HG02763 (cell line): ENCODE measurements around the gene DAG1.

Source experiments
- ATAC-seq: cut with Tn5 transposase; IDR thresholded peaks from one replicate; pipeline ENCODE4 v1.9.1; 2021; ENCODE audit warnings: mild to moderate bottlenecking, moderate library complexity; ENCODE audit not compliant: unreplicated experiment

Gene DAG1

DNA sequence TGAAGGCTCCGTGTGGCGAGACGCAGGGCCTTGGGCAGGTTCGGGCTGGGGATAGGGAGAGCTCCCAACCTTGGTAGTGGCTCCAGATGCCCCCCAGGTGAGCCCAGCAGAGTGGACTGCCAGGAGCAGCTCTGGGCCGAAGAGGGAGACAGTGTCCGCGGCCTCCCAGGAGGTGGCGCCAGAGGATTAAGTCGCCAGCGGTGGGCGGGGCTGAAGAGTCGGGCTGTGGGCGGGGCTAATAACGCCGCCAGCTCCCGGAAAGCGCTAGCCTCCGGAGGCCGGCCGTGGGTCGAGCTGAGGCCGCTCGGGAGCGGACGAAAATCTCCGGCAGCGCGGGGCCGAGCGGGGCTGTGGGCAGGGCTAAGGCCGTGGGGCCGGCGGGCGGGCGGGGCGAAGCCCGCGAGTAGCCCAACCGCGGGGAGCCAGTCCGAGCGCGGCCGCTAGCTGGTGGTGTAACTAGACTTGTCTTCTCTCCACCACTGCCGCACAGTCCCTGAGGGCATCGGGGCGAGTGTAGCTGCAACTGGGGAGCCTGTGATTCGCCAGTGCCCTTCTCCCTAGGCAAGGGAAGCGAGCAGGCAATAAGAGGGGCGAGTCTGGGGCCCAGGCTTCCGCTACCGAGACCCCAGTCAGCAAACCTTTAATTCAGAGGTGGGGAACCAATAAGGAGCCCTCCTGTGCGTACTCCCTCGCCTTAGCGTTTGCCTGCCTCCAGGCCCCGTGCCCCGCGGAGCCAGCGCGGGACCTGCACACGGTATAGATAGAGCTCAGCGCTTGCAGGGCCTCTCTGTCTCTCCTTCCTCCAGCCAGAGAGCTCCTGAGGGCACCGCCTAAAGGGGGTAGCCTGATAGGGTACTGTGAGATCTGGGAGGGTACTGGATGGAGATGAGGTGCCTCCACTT is 69.8 kb downstream of the DAG1 start:
- peak; percentile 93 for ATAC-seq

DNA sequence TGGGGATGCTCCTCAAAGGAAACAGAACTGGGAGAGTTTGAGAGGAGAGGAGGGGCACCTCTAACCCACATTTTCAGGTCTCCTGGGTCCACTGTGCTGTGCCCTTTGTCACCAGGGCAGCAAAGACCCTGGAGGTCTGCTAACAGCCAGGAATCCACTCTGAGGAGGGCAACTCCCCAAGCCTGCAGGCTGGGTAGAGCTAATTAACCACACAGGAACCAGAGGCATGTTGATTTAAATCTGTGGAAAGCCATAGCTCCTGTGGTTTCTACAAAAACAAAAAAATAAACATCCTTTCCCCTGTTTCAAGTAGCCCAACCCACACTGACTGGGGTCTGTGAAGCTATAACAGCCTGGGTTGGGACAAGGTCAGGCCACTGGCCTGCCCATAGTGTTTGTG is 82.0 kb downstream of the DAG1 start:
- no peak for ATAC-seq

DNA sequence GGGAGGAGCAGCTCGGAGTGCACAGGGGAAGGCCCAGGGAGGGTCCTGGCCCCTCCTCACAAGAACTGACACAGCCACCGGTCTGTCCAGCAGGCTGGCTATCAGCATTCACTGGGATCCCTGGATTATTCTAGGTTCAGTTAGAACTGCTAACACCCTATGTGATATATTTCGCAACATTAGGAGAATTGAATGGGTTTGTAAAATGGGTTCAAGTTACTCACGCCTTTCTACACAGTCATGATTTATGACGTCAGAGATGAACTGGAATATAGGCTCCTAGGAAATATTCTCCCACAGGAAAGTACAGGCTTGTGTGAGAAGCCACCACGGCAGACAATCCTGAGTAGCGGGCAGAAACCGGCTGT is 83.2 kb downstream of the DAG1 start:
- ATAC-seq, result no peak

DNA sequence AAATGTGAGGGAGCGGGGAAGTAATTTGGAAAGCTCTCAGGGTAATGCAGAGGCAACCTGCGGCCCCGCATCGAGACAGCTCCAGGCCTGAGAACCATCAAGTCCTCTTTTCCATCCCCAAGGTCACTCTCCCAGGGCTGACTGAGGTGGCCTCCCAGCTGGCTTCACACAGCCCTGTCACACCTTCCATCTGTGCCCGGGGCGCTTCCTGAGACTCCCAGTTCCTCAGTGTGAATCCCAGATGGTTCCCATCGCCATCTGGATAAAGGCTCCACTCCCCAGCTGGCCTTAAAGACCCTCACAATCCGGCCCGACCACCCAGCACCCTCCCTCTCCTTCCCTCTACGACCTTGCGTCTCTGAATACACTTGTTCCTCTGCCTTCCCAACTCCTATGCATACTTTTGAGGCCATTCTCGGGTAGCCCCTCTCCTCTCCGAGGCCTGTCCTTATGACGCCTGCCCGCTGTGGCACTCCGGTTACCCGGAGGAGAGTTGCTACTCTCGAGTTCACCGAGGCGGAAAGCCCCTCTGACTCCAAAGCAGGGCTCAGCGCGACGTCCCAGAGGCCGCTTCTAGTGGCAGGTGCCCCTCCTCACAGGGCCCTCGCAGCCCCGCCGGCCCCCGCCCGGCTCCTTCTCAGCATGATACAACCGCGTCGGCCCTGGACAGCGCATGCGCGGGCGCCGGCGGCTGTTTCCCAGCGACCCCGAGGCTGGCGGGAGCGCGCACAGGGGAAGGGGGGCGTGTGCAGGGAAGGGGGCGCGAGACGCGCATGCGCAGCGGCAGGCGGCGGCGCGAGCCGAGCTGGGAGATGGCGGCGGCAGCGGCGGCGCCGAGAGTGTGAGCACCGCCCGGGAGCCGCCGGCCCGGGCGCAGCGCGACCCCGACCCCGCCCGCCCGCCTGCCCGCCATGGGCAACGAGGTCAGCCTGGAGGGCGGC is 83.9 kb downstream of the DAG1 start, which contains the start of gene BSN:
TSS of gene BSN (plus strand) at position 786 of the 941 bp plus-strand sequence. CDS start at position 912, 126 bp downstream.
- peak; percentile 77 for ATAC-seq

DNA sequence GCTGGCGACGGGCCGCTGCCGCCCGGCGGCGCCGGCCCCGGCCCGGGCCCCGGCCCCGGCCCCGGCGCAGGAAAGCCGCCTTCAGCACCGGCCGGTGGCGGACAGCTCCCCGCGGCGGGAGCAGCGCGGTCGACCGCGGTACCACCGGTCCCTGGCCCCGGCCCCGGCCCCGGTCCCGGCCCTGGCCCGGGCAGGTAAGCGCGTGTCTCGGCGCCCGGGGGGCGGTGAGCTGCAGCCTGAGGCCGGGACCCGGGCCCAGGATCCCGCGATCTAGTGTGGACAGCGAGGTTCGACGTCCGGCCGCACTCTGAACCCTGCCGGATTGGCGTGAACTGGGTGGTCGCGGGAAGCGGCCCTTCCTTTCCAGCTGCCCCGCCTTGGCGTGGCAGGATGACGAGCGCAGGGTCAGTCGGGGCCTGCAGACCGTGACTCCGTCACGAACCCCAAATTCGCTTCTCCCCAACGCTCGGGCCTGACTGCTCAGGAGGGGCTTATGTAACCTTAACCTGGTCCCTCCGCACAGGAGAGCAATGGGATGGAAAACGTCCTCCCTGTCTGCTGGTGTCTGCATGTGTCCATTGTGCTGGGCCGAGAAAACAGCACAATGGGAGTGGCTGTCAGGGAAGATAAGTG is 84.7 kb downstream of the DAG1 start:
- ATAC-seq, result peak; percentile 45

DNA sequence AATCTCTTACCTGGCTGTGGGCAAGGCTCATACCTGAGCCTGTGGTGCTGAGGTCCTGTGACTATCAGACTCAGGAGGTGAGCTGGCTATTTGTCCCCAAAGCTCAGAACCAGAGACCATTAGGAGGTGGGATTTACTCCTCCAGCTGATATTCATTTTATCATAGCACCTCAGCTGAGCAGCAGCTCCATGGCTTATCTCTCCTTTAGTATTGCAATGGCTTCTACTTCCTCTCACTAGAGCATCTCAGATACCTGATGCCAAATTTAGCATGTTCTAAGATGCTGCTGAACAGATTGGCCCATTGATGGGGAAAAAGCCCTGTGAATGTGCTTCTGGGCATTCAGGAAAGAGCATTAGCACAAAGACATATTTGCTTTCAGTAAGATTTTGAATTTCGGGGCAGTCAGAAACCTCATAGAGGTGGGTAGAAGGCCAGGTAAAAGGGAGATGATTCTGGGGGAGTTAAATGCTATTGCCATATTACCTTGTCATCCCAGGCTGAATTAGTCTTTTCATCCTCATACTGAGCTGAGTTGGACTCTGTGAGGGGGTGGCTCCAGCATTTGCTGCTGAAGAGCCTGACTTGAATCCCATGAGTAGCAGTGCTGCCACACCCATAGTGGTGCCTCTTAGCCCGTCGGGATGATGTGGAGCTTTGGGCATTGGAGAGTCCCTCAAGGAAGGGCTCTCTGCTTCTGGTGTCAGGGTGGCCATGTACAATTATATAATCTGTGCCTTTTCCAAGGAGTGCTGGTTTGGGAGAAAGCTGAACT is 86.6 kb downstream of the DAG1 start:
- no peak for ATAC-seq

DNA sequence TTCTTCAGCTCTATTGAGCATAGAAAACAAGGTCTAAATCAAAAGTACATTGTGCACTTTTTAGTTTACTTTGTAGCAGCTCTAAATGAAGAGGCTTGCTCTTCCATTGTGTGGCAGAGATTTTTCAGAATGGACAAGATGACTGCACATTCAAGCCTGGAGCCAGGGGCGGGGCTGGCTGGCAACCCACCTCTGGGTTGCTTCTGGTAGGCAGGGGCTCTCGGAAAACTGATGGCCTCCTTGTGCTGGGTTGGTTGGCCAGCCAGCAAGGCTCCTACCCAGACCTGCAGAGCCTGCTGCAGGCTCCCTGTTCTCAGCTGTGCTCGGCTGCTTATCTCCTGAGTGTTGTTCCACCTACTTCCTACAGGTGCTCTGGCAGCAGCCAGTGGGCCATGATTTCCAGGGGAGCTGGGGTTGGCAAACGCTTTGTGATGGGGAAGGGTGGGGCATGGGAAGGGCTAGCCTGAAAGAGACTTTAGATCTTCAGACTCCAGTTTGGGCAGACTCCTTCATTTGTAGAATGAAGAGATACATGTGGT is 93.0 kb downstream of the DAG1 start:
- no peak for ATAC-seq

DNA sequence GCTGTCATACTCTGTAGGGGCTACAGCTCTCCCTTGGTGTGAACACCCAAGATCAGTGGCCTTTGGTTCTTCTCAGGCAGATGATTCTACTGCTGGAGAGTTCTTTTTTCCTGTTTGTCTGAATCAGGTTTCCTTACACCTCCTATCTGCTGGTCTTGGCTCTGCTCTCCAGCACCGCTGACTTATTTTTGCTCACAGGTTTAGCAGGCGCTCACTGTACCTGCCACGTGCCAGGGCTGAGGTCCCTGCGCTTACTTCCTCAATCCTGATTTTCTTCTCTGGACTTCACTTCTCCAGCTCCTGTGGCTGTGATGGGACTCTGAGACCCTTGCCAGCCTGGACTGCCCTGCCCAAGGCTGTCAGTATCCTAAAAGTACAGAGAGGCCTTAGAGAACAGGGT is 93.7 kb downstream of the DAG1 start:
- ATAC-seq, result no peak

DNA sequence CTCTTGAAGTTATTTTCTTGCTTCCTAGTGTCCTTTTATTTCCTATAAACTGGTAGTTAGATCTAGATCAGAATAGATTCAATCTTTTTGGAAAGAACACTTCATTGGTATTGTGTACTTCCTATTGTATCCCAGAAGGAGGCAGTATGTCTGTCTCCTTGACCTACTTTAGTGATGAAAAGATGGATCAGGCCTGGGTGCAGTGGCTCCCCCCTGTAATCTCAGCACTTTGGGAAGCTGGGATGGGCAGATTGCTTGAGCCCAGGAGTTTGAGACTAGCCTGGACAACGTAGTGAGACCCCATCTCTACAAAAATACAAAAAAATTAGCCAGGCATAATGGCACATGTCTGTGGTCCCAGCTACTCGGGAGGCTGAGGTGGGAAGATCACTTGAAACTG is 96.2 kb downstream of the DAG1 start:
- no peak for ATAC-seq

DNA sequence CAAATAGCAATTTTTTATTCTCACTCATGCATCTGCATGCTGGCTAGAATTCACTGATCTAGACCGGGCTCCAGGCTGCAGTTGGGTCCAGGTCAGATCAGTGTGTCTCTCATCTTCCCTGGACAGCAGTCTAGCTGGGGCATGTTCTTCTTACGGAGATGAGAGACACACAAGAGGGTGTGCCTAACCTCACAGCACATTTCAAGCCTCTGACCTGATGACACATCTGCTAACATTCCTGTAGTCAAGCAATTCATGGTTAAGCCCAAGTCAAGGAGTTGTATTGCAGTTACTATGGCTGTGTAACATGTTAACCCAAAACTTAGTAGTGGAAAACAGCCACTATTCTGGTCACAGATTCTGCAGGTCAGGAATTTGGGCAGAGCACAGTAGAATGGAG is 97.3 kb downstream of the DAG1 start:
- ATAC-seq, result no peak

DNA sequence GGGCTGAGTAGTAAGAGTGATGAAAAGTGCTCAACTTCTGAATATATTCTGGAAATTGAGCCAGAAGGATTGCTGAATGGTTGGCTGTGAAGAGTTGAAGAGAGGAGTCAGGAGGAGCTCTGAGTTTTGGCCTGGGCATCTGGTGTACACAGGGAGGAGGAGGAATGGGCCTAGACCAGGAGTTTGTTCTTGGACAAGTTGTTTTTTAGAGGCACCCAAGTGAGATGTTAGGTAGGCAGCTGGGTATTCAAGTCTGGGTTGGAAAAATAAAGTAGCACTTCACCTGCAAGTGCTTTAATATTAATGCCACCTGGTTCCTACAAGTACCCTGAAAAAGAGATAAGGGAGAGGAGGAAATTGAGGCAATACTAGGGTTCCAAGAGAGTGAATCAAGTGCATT is 98.9 kb downstream of the DAG1 start:
- ATAC-seq, result no peak

DNA sequence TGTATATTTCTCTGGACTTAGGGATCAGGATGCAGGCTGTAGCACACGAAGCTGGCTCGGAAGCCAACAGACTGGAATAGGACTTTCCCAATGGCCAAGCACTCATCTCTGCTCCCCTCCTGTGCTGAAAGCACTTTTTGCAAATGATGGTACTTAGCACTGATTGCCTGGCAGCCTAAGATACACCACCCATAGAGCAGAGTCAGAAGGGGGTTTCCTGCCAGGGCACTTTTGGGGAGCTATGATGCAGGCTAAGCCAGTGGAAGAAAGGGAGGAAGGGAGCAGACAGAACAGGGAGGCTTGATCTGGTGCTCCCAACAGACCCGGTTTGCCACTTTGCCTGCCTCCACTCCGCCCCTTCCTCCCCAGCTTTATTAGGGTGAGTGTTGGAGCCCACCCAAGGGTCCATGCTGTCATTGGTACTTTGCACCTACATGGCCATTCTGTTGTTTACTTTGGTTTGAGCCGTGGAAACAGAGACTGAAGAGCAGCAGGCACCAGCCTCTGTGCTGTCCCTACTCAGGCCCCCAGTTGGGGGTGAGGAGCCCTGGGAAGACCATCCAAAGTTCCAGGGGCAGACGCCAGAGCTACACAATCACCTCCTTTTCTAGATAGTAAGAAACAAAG is 100.1 kb downstream of the DAG1 start:
- ATAC-seq, result no peak

DNA sequence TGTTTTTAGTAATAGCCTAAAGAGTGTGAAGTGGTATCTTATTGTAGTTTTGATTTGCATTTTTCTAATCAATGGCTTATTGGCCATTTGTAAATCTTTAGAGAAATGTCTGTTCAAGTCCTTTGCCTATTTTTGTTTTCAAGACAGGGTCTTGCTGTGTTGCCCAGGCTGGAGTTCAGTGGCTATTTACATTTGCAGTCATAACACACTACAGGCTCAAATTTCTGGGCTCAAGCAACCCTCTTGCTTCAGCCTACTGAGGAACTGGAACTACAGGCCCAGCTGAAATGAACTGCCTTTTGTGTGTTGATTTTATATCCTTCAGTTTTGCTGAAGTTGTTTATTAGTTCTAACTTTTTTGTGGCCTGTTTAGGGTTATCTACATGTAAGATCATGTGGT is 112.1 kb downstream of the DAG1 start:
- ATAC-seq, result no peak
